ENCODE data around the gene INIP.

GRCh38 chr9:112699230-112699629, 18.7 kb downstream of the INIP start:
- no peak for TF ChIP-seq CTCF (IDR thresholded peaks at IDR 0.05)
- TF ChIP-seq POLR2AphosphoS5 (IDR thresholded peaks at IDR 0.05) = no peak
- TF ChIP-seq EP300 (IDR thresholded peaks at IDR 0.05; ENCODE audit: low read depth) = no peak
